GM12801 (cell line): ENCODE results near the gene MACROD2.

ENCODE experiments used
- TF ChIP-seq, protein P1 (sequence below): IDR thresholded peaks from one replicate; pipeline ENCODE4 v1.5.1; 2011; ENCODE audit warnings: control low read depth; ENCODE audit not compliant: insufficient read length; ENCODE audit errors: extremely low read depth

The MACROD2 gene

DNA sequence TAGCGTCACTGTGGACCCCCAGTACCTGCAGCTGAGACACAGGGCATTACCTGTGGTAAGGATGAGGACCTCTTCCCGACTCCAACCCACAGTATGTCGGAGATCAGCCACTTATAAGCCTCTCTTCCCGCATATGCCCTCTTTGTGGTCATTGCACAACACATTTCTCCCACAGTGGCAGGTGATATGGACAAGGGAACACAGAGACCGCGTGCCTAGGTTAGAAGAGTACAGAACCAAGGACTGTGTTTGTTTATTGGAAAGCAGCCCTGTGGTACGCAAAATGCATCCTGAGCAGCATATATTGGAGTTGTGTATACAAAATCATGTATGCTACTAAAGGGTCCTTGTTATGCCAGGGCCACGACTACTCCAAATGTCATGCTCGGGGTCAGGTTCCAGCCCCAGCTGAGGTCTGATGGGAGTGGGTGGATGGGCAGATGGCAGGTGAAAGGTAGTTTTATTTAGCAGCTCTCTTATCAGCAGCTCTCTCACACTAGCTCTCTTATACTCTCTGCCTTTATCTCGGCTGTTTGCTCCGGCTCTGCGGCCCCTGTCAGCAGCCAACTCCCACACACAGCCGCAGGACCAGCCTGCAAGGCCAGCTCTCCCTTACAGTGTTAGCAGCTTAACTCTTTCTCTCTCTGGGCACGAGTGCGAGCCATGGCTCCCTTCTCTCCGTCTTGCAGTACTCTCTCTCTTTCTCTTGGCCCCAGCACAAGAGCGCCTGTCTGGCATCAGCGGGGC is 2009.0 kb downstream of the MACROD2 start:
- TF ChIP-seq, protein P1, sequence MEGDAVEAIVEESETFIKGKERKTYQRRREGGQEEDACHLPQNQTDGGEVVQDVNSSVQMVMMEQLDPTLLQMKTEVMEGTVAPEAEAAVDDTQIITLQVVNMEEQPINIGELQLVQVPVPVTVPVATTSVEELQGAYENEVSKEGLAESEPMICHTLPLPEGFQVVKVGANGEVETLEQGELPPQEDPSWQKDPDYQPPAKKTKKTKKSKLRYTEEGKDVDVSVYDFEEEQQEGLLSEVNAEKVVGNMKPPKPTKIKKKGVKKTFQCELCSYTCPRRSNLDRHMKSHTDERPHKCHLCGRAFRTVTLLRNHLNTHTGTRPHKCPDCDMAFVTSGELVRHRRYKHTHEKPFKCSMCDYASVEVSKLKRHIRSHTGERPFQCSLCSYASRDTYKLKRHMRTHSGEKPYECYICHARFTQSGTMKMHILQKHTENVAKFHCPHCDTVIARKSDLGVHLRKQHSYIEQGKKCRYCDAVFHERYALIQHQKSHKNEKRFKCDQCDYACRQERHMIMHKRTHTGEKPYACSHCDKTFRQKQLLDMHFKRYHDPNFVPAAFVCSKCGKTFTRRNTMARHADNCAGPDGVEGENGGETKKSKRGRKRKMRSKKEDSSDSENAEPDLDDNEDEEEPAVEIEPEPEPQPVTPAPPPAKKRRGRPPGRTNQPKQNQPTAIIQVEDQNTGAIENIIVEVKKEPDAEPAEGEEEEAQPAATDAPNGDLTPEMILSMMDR: no peak

DNA sequence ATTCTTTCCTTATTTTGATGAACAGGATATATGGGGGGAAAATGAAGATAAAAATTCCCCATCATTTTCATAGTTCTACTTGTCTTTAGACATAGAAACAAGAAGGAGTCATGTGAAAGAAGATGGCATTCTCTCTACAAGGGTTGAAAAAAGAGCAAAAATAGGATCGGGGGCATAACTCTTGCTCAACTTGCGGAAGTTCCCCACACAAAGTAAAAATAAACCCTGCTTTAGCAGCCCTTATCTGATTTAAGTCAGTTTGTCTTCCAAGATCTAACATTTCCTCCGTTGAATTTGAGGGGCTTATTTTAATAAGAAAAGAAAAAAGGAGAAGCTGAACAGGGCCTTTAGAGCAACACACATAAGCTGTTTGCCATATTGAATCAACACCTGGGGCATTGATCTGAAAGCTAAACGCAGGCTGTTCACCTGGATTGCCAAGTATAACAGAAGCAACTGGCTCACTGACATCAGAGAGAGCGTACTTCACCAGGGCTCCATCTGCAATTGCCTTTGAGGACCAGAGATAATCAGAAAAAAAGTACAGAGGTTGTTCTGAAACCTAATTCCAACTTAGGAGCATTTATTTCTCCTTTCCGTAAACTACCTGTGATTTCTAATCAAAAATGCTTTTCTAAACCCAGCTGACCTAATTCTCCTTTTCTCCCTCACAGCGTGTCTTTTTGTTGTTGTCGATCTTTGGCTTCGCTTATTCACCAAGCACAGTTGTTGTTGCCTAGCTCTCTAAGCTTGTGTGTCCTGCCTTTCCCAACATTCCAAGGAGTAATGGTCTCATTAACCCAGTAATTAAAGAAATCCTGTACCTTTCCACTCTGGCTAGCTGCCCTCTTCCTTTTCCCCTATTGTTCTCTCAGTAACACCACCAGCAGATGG is 2010.0 kb downstream of the MACROD2 start:
- TF ChIP-seq, protein P1: no peak

DNA sequence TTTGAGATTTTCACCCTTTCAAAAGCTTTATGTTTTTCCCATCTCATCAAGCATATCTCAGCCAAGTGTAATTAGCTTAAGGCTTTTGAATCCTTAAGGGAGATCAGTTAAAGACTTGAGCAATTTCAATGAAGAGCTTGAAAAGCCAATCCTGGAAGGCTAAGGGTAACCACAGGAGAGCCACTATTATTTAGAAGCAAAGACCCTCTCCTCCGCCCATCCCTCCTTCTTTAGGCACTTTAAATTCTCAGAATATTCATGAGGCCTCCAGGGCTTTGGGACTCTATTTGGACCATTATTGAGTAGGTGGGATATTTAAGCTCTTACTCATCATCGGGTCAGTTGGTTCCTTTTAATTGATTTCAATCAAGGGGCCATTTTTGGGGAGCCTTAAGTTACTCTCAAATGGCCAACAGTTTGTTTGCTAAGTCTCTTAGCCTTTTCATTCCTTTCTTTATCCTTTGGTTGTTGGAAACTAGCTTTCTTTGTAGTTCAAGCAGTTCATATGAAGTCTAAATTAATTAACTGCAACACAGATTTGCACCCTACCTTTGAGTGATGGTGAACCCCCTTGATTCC is 2010.7 kb downstream of the MACROD2 start:
- TF ChIP-seq, protein P1: no peak

- TF ChIP-seq, protein P1: no peak
Observed at GRCh38 chr20:16007164-16007563, 2011.8 kb downstream of the MACROD2 start.

- TF ChIP-seq, protein P1: no peak
Observed at GRCh38 chr20:16007962-16008361, 2012.6 kb downstream of the MACROD2 start.

- TF ChIP-seq, protein P1: no peak
Observed at GRCh38 chr20:16011056-16011455, 2015.7 kb downstream of the MACROD2 start.

- TF ChIP-seq, protein P1: no peak
Observed at GRCh38 chr20:16011519-16011918, 2016.2 kb downstream of the MACROD2 start.
